Upper lobe of left lung (tissue), 6 donors: Measurements from ENCODE around the gene PRPF40A. TPM values are rescaled to one million over a fixed set of nuclear protein-coding genes. Genes with fewer than 3 reads are reported as not detected.

Experiments
- ATAC-seq, 2 donors: fragments of 200-7000 bp; cut with Tn5 transposase; one replicate each; pipeline ENCODE4 v1.9.1; 2022; ENCODE audit warnings: mild to moderate bottlenecking in 2 of 2, moderate library complexity in 2 of 2; ENCODE audit not compliant: low FRiP score in 2 of 2
- DNase-seq, 2 donors: peaks; one replicate each; pipeline ENCODE4 v3.0.0-alpha.2; 2019 to 2020
- H3K27ac ChIP-seq, 4 donors: fragments of 200-600 bp; sonication (generic); one replicate each; pipeline ENCODE4 v1.5.1; 2016 to 2019
- H3K27me3 ChIP-seq, 4 donors: fragments of 200-600 bp; sonication (generic); one replicate each; pipeline ENCODE4 v1.5.1; 2017 to 2019
- H3K36me3 ChIP-seq, 4 donors: fragments of 200-600 bp; sonication (generic); one replicate each; pipeline ENCODE4 v1.5.1; 2016 to 2019
- H3K4me1 ChIP-seq, 4 donors: fragments of 200-600 bp; sonication (generic); one replicate each; pipeline ENCODE4 v1.5.1; 2018 to 2019
- H3K4me3 ChIP-seq, 4 donors: fragments of 200-600 bp; sonication (generic); one replicate each; pipeline ENCODE4 v1.5.1; 2017 to 2019; ENCODE audit warnings: mild to moderate bottlenecking in 2 of 4, moderate library complexity in 1 of 4
- H3K9me3 ChIP-seq, 4 donors: fragments of 200-600 bp; sonication (generic); one replicate each; pipeline ENCODE4 v1.5.1; 2018 to 2019
- CTCF ChIP-seq, 6 experiments: fragments of 450-650 bp in 4 of 6; fragments of 200-600 bp in 2 of 6; sonication (generic) in 2 of 6; IDR thresholded peaks; one replicate each; pipeline ENCODE4 v1.5.1; 2016 to 2019; ENCODE audit warnings: antibody characterized with exemption in 6 of 6
- EP300 ChIP-seq, 4 donors: sonication (generic); formaldehyde crosslinking; IDR thresholded peaks; one replicate each; pipeline ENCODE4 v1.5.1; 2017; ENCODE audit warnings: antibody characterized with exemption in 4 of 4, control low read depth in 2 of 4
- POLR2A ChIP-seq, 4 donors: fragments of 450-650 bp; IDR thresholded peaks; one replicate each; pipeline ENCODE4 v1.5.1; 2016 to 2017; ENCODE audit warnings: antibody characterized with exemption in 4 of 4, mild to moderate bottlenecking in 2 of 4
- POLR2AphosphoS5 ChIP-seq, 2 donors: sonication (generic); formaldehyde crosslinking; IDR thresholded peaks; one replicate each; pipeline ENCODE4 v1.5.1; 2017; ENCODE audit warnings: antibody characterized with exemption in 2 of 2
- WGBS, 2 donors: methylation state at CpG; one replicate each; pipeline ENCODE4 v1.1.5; 2017 to 2018; 5-methylcytosine and 5-hydroxymethylcytosine counted together
- total RNA-seq, 6 donors: library from RNA; depleted of rRNA in 4 of 6; stranded (reverse); fragments of >200 nt in 4 of 6; gene quantifications; one replicate each; pipeline versions ENCODE4 v1.1.0 to v1.2.1, GENCODE V29; 2016 to 2021
- donor health status: DM: no; HTN: no; CAD: no; lungs with moderate emphysema.
- donor health status: DM: no; HTN: yes; CAD: no; lungs with severe emphysema.

PRPF40A gene
- total RNA-seq, 6 donors from 2014 or later, result 43.2 to 199 (median 74.8) TPM

- Histone ChIP-seq H3K4me3 (peak within 1 kb of the TSS; percentile 63 to 90 (median 84)), H3K27me3 (no peaks in the 10 kb centered on the region), H3K9me3 (no peaks in the 10 kb centered on the region), H3K27ac (peak within 1 kb of the TSS; percentile 95 to 99 (median 98)), H3K36me3 (peaks cover 0 to 22% (median 2%) of the 10 kb centered on the region in 4 donors), H3K4me1 (peaks cover 31 to 46% (median 38%) of the 10 kb centered on the region in 4 donors)
- ATAC-seq (peak; percentile 95), DNase-seq (peak; percentile 94 to 98)
- TF ChIP-seq POLR2AphosphoS5 (IDR thresholded peaks at IDR 0.05), result peak; percentile 56 to 85
- TF ChIP-seq POLR2A (IDR thresholded peaks at IDR 0.05), result peak in 3 of 4 donors; percentile 72 to 89 (median 84)
- TF ChIP-seq CTCF (IDR thresholded peaks at IDR 0.05), result no peak
- TF ChIP-seq EP300 (IDR thresholded peaks at IDR 0.05), result no peak
- 0 to 2% methylated on average over 58 to 87 of the region's 87 CpGs for WGBS, 2 donors
Measured at GRCh38 chr2:152718076-152718908, 1.0 kb upstream of the PRPF40A start, which contains the start of gene ARL6IP6. Gene ARL6IP6, plus strand, starts transcription at chr2:152718620. Its CDS starts 5 bp downstream, at chr2:152718625.

DNA sequence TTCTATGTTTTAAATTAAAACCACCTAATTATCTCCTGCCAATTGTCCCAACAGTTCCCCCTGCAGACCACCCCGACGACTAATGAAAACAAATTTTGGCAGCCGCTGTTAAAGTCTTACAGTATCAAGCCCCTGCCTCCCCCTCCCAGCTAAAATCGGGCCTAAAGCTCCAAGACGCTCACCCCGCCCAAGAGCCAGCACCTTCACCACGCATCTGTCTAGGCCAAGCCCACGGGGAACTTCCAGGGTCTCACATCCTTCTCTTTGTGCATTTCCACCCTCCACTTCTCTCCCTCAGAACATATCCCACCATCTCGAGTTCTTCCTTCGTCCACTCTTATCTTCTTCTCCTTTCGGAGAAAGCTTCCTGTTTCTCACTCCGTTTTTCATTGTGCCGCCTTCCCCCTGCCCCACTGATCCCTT is 445 bp downstream of the PRPF40A start:
- H3K27ac ChIP-seq, result peak overlapping the region; percentile 95 to 99 (median 98)
- ATAC-seq, result no peak

DNA sequence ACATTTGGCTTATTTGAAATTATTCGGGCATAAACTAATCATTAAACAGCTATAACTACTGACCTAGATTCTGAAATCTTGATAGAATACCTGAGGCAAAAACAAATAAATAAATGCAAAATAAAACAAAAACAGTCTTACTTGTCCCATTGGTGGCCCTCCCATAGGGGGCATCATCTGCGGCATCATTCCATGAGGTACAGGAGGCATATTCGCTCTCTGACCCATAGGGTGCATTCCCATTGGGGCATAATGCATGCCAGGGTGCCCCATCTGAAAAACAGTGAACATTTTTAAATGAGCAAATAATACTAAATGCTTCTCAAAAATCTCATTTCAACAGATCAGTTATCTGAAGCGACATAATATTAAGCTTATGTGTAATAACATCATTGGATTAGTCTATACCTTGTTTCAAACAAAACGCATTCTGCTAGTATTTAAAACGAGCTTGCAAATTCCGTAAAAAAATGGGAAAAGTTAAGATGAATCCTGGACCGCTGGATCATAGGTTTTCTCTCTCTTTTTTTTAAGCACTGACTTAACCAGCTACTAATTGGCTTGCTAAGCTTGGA is 1.3 kb downstream of the PRPF40A start:
- Histone ChIP-seq H3K4me3 (peak overlapping the region; percentile 81 to 95 (median 88)), H3K36me3 (peaks cover 0 to 39% (median 4%) of the 10 kb centered on the region in 4 donors), H3K9me3 (no peaks in the 10 kb centered on the region), H3K4me1 (peaks cover 31 to 39% (median 37%) of the 10 kb centered on the region in 4 donors), H3K27ac (no peak overlapping the region), H3K27me3 (no peaks in the 10 kb centered on the region)
- DNase-seq (no peak), ATAC-seq (no peak)
- TF ChIP-seq CTCF (IDR thresholded peaks at IDR 0.05), result peak in 1 of 6 experiments; percentile 8
- TF ChIP-seq EP300 (IDR thresholded peaks at IDR 0.05), result no peak
- WGBS, 2 donors, result 30 to 34% methylated on average over 8 of the region's 8 CpGs

More for the DNA sequence above, 445 bp downstream of the PRPF40A start:
- H3K36me3 ChIP-seq, result peaks cover 0 to 32% (median 4%) of the 10 kb centered on the region in 4 donors
- H3K4me3 ChIP-seq, result peak overlapping the region; percentile 81 to 95 (median 88)
- TF ChIP-seq CTCF (IDR thresholded peaks at IDR 0.05) (no peak), POLR2AphosphoS5 (IDR thresholded peaks at IDR 0.05) (no peak), EP300 (IDR thresholded peaks at IDR 0.05) (no peak), POLR2A (IDR thresholded peaks at IDR 0.05) (no peak)
- WGBS, 2 donors, result 1% methylated on average over 13 of the region's 13 CpGs
- H3K9me3 ChIP-seq, result no peaks in the 10 kb centered on the region
- H3K27me3 ChIP-seq, result no peaks in the 10 kb centered on the region
- H3K4me1 ChIP-seq, result peaks cover 31 to 46% (median 38%) of the 10 kb centered on the region in 4 donors
- peak in 1 of 2 donors; percentile 27 for DNase-seq

DNA sequence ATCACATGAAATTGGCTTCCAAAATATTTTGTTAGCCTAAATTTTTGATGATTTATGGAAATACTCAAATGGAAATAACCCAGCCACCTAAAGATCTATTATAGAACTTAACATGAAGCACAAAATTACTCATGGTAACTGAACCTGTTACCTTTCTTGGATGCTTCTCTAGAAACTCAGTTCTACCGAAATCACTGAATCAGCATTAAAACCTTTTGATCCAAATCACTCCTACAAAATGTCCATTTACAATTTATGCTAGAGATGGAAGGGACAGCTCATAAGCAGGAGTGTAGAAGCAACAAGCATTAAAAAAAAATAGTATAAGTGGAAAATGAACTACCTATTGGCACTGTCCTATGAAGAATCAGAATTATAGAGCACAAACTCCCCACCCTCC is 2.1 kb downstream of the PRPF40A start:
- 70 to 89% methylated on average over 1 of the region's 1 CpG for WGBS, 2 donors
- no peaks in the 10 kb centered on the region for H3K27me3 ChIP-seq
- no peak overlapping the region for H3K4me3 ChIP-seq
- H3K9me3 ChIP-seq, result no peaks in the 10 kb centered on the region
- peaks cover 25 to 31% (median 29%) of the 10 kb centered on the region in 4 donors for H3K4me1 ChIP-seq
- TF ChIP-seq EP300 (IDR thresholded peaks at IDR 0.05) (no peak), POLR2AphosphoS5 (IDR thresholded peaks at IDR 0.05) (no peak), POLR2A (IDR thresholded peaks at IDR 0.05) (no peak), CTCF (IDR thresholded peaks at IDR 0.05) (no peak)
- H3K36me3 ChIP-seq, result peaks cover 0 to 43% (median 4%) of the 10 kb centered on the region in 4 donors
- no peak for ATAC-seq
- H3K27ac ChIP-seq, result no peak overlapping the region
- DNase-seq, result no peak
